HepG2 (cell line): ENCODE results near the gene GABBR2. TPM values are rescaled to one million over a fixed set of nuclear protein-coding genes. Genes with fewer than 3 reads are reported as not detected.

ENCODE experiments used
- ATAC-seq: fragments of 200-7000 bp; cut with Tn5 transposase; 3 replicates; pipeline ENCODE4 v1.9.1; 2020; ENCODE audit warnings: mild to moderate bottlenecking, moderate library complexity
- BruUV-seq: library from RNA; stranded (reverse); fragments of 400-500 nt; replicated peaks from 2 replicates; lab custom pipeline; 2021; lab: Mats Ljungman, UMichigan
- CTCF ChIA-PET: fragments of 300-600 bp; formaldehyde crosslinking; extraction: SDS; loops from one replicate; lab custom pipeline; 2021; ENCODE audit warnings: low total read pairs, inconsistent platforms, low intra/inter-chr PET ratio; lab: Yijun Ruan, JAX
- POLR2A ChIA-PET: fragments of 350-600 bp; sonication (Branson Sonifier 250); formaldehyde crosslinking; loops from one replicate; lab custom pipeline; 2020; ENCODE audit warnings: antibody characterized with exemption, inconsistent platforms; lab: Yijun Ruan, JAX
- DNase-seq: peaks from one replicate; pipeline ENCODE4 v3.0.0-alpha.2; 2015; ENCODE audit warnings: low spot score
- FAIRE-seq: peaks from 3 replicates; lab custom pipeline; 2011; peaks lifted over from hg19 to GRCh38; lab: Jason Lieb, UNC
- H2AFZ ChIP-seq: one replicate; pipeline ENCODE4 v1.6.1; 2011; ENCODE audit warnings: low read length, inconsistent platforms
- H3K27ac ChIP-seq: fragments of 300-600 bp; 3 replicates; pipeline ENCODE4 v1.8.0; 2011; ENCODE audit warnings: mixed run types, mild to moderate bottlenecking, mixed read lengths, low read length, inconsistent platforms; ENCODE audit not compliant: insufficient read depth; ENCODE audit errors: extremely low read length
- H3K27me3 ChIP-seq, 2 experiments: fragments of 200-600 bp in 1 of 2; 2 replicates in 1 of 2; 3 replicates in 1 of 2; pipeline versions ENCODE4 v1.6.0 to v1.8.0; 2011; ENCODE audit warnings: low read length in 2 of 2, mild to moderate bottlenecking in 2 of 2, moderate library complexity in 2 of 2, inconsistent platforms in 1 of 2; ENCODE audit not compliant: insufficient read depth in 2 of 2, control insufficient read depth in 1 of 2
- H3K36me3 ChIP-seq, 2 experiments: fragments of 200-600 bp in 1 of 2; replicated peaks in 1 of 2; 2 replicates in 1 of 2; 3 replicates in 1 of 2; pipeline versions ENCODE4 v1.5.1 to v1.8.0; 2011; ENCODE audit warnings: low read length in 2 of 2, inconsistent platforms in 1 of 2; ENCODE audit not compliant: insufficient read depth in 2 of 2, control insufficient read depth in 1 of 2
- H3K4me1 ChIP-seq: 2 replicates; pipeline ENCODE4 v1.5.1; 2012; ENCODE audit warnings: low read length, inconsistent platforms; ENCODE audit not compliant: insufficient read depth
- H3K4me2 ChIP-seq: 2 replicates; pipeline ENCODE4 v1.6.0; 2011; ENCODE audit warnings: low read depth, low read length, inconsistent platforms
- H3K4me3 ChIP-seq, 3 experiments: fragments of 200-600 bp in 1 of 3; sonication (generic), shearing (Covaris generic) in 1 of 3; replicated peaks in 1 of 3; 2 replicates each; pipeline ENCODE4 v1.5.1; 2011 to 2016; ENCODE audit warnings: low read length in 3 of 3, inconsistent platforms in 2 of 3, low read depth in 2 of 3, mild to moderate bottlenecking in 2 of 3, control low read depth in 1 of 3, mixed read lengths in 1 of 3; ENCODE audit not compliant: insufficient read depth in 1 of 3
- H3K79me2 ChIP-seq: one replicate; pipeline ENCODE4 v1.6.1; 2011; ENCODE audit warnings: low read length, inconsistent platforms; ENCODE audit not compliant: insufficient read depth
- H3K9ac ChIP-seq: 2 replicates; pipeline ENCODE4 v1.6.0; 2011; ENCODE audit warnings: mild to moderate bottlenecking, low read depth, low read length, inconsistent platforms; ENCODE audit not compliant: insufficient read depth
- H3K9me3 ChIP-seq: 2 replicates; pipeline ENCODE4 v1.5.1; 2012; ENCODE audit warnings: mild to moderate bottlenecking, low read length
- H4K20me1 ChIP-seq: 2 replicates; pipeline ENCODE4 v1.6.0; 2011; ENCODE audit warnings: inconsistent platforms, mild to moderate bottlenecking, low read length, moderate library complexity; ENCODE audit not compliant: insufficient read depth
- CC2D1A ChIP-seq: sonication (generic); formaldehyde crosslinking; IDR thresholded peaks from 2 replicates; pipeline ENCODE4 v1.8.1; 2023; ENCODE audit warnings: mild to moderate bottlenecking, missing genetic modification reagents
- JARID2 ChIP-seq: sonication (generic); formaldehyde crosslinking; IDR thresholded peaks from 2 replicates; pipeline ENCODE4 v1.8.1; 2023; ENCODE audit warnings: missing genetic modification reagents, inconsistent platforms; ENCODE audit not compliant: insufficient replicate concordance
- PHF8 ChIP-seq: sonication (generic); formaldehyde crosslinking; IDR thresholded peaks from 2 replicates; pipeline ENCODE4 v1.5.0; 2020; ENCODE audit warnings: missing genetic modification reagents
- PTBP1 ChIP-seq: fragments of 200-400 bp; formaldehyde crosslinking; IDR thresholded peaks from 2 replicates; pipeline ENCODE4 v1.6.1; 2018; ENCODE audit warnings: low read length, low read depth; ENCODE audit not compliant: poor library complexity, severe bottlenecking
- RBM39 ChIP-seq: fragments of 200-400 bp; formaldehyde crosslinking; IDR thresholded peaks from one replicate; pipeline ENCODE4 v1.6.1; 2018; ENCODE audit warnings: antibody characterized with exemption, mild to moderate bottlenecking, low read depth, low read length; ENCODE audit not compliant: poor library complexity, severe bottlenecking
- SRSF4 ChIP-seq: fragments of 200-400 bp; formaldehyde crosslinking; IDR thresholded peaks from one replicate; pipeline ENCODE4 v1.6.1; 2018; ENCODE audit warnings: mild to moderate bottlenecking, low read depth, low read length, moderate library complexity; ENCODE audit not compliant: poor library complexity, severe bottlenecking
- TOE1 ChIP-seq: sonication (generic); formaldehyde crosslinking; IDR thresholded peaks from 2 replicates; pipeline ENCODE4 v1.4.0; 2020; ENCODE audit warnings: mild to moderate bottlenecking, missing genetic modification reagents
- ZNF251 ChIP-seq: sonication (generic); formaldehyde crosslinking; IDR thresholded peaks from 2 replicates; pipeline ENCODE4 v1.9.0; 2021; ENCODE audit warnings: mild to moderate bottlenecking, missing genetic modification reagents
- ZNF543 ChIP-seq: sonication (generic); formaldehyde crosslinking; IDR thresholded peaks from 2 replicates; pipeline ENCODE4 v1.4.0; 2020; ENCODE audit warnings: mild to moderate bottlenecking, missing genetic modification reagents
- ZNF652 ChIP-seq: IDR thresholded peaks from 2 replicates; pipeline ENCODE4 v1.6.1; 2016; ENCODE audit warnings: low read depth, borderline replicate concordance
- WGBS: methylation state at CpG from one replicate; pipeline ENCODE4 v1.1.6; 2017; ENCODE audit warnings: low lambda C conversion rate; 5-methylcytosine and 5-hydroxymethylcytosine counted together
- in situ Hi-C: cut with HindIII; loops from 2 replicates; pipeline ENCODE4 v1.10.0; 2017; ENCODE audit warnings: low pct_unique_long_range_greater_than_20kb; ENCODE audit not compliant: extremely low pct_ligation_motif_present
- intact Hi-C: fragments of 100-400 bp; cut with micrococcal nuclease; formaldehyde crosslinking; loops from one replicate; pipeline ENCODE4 v1.10.0; 2022; ENCODE audit not compliant: unreplicated experiment
- polyA plus RNA-seq, 8 experiments: library from polyadenylated mRNA; depleted of rRNA in 3 of 8; stranded (reverse) in 7 of 8; unstranded in 1 of 8; fragments of >200 nt; fragmentation: Illumina TruSeq in 4 of 8; extraction: Trizol in 4 of 8; gene quantifications; 2 replicates each; pipeline versions ENCODE4 v1.2.1 to v1.2.3, GENCODE V29; 2011 to 2016; ENCODE audit warnings: low read depth in 4 of 8, missing spikeins in 1 of 8, mixed read lengths in 1 of 8; ENCODE audit not compliant: insufficient read depth in 1 of 8
- total RNA-seq, 5 experiments: library from RNA; depleted of rRNA; stranded (reverse); fragments of >200 nt; fragmentation: Illumina TruSeq; extraction: Trizol; gene quantifications; 2 replicates each; pipeline ENCODE4 v1.2.3, GENCODE V29; 2016; ENCODE audit warnings: low read depth in 1 of 5
- TF ChIP-seq, protein P1 (sequence below): sonication (generic); formaldehyde crosslinking; IDR thresholded peaks from 2 replicates; pipeline ENCODE4 v1.9.0; 2021; ENCODE audit warnings: missing genetic modification reagents, mild to moderate bottlenecking, borderline replicate concordance
- TF ChIP-seq, protein P2 (sequence below): sonication (generic); formaldehyde crosslinking; IDR thresholded peaks from 2 replicates; pipeline ENCODE4 v1.5.1; 2020; ENCODE audit warnings: missing genetic modification reagents, mild to moderate bottlenecking, borderline replicate concordance
- TF ChIP-seq, protein P3 (sequence below): sonication (generic); formaldehyde crosslinking; IDR thresholded peaks from 2 replicates; pipeline ENCODE4 v1.8.0; 2022; ENCODE audit warnings: mild to moderate bottlenecking, missing genetic modification reagents, moderate library complexity
- TF ChIP-seq, protein P4 (sequence below): sonication (generic); formaldehyde crosslinking; IDR thresholded peaks from 2 replicates; pipeline ENCODE4 v1.8.0; 2022; ENCODE audit warnings: mild to moderate bottlenecking, missing genetic modification reagents, moderate library complexity
- TF ChIP-seq, protein P5 (sequence below): IDR thresholded peaks from 2 replicates; pipeline ENCODE4 v1.6.1; 2016; ENCODE audit warnings: low read depth, borderline replicate concordance

The GABBR2 gene
- total and polyA plus RNA-seq, 2 of the 13 experiments (the other 11 are each of a cell fraction or from before 2014, with no cell fraction given) = 0.02 TPM; not detected in 1

DNA sequence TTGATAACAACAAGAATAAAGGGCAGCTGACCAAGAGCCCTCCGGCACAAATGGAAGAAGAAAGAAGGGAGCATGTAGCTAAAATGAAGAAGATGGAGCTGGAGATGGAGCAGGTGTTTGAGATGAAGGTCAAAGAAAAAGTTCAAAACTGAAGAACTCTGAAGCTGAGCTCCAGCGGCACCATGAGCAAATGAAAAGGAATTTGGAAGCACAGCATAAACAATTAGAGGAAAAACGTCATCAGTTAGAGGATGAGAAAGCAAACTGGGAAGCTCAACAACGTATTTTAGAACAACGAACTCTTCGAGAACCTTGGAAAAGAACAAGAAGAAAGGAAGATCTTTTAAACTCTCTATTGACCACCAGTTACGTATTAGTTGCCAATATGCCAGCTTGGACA, 100.9 kb downstream of the GABBR2 start:
- FAIRE-seq = no peak
- intact Hi-C loops (no loop called here), in situ Hi-C loops (no loop called here)
- ChIA-PET POLR2A (no interaction called here), CTCF (no interaction called here)
- Histone ChIP-seq H3K9ac (no peak overlapping the region), H3K27ac (no peak overlapping the region), H3K27me3 (no peaks in the 10 kb centered on the region), H3K79me2 (no peaks in the 10 kb centered on the region), H3K4me3 (no peak overlapping the region), H2AFZ (no peak overlapping the region), H3K4me1 (no peaks in the 10 kb centered on the region), H3K9me3 (no peaks in the 10 kb centered on the region), H3K36me3 (no peaks in the 10 kb centered on the region), H3K4me2 (no peak overlapping the region), H4K20me1 (0 out of 2 replicates have a peak, but pooled peaks cover 3% of the 10 kb centered on the region)
- no peak for ATAC-seq
- WGBS = 36% methylated on average over 7 of the region's 7 CpGs
- BruUV-seq = no TSS peak
- DNase-seq = no peak
- TF ChIP-seq, protein P1, sequence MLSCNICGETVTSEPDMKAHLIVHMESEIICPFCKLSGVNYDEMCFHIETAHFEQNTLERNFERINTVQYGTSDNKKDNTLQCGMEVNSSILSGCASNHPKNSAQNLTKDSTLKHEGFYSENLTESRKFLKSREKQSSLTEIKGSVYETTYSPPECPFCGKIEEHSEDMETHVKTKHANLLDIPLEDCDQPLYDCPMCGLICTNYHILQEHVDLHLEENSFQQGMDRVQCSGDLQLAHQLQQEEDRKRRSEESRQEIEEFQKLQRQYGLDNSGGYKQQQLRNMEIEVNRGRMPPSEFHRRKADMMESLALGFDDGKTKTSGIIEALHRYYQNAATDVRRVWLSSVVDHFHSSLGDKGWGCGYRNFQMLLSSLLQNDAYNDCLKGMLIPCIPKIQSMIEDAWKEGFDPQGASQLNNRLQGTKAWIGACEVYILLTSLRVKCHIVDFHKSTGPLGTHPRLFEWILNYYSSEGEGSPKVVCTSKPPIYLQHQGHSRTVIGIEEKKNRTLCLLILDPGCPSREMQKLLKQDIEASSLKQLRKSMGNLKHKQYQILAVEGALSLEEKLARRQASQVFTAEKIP (CRISPR knock-in tag) = no peak
- no peak for TF ChIP-seq PTBP1
- TF ChIP-seq TOE1 = no peak
- TF ChIP-seq, protein P2, sequence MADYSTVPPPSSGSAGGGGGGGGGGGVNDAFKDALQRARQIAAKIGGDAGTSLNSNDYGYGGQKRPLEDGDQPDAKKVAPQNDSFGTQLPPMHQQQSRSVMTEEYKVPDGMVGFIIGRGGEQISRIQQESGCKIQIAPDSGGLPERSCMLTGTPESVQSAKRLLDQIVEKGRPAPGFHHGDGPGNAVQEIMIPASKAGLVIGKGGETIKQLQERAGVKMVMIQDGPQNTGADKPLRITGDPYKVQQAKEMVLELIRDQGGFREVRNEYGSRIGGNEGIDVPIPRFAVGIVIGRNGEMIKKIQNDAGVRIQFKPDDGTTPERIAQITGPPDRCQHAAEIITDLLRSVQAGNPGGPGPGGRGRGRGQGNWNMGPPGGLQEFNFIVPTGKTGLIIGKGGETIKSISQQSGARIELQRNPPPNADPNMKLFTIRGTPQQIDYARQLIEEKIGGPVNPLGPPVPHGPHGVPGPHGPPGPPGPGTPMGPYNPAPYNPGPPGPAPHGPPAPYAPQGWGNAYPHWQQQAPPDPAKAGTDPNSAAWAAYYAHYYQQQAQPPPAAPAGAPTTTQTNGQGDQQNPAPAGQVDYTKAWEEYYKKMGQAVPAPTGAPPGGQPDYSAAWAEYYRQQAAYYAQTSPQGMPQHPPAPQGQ = no peak
- no peak for TF ChIP-seq ZNF251
- TF ChIP-seq, protein P3, sequence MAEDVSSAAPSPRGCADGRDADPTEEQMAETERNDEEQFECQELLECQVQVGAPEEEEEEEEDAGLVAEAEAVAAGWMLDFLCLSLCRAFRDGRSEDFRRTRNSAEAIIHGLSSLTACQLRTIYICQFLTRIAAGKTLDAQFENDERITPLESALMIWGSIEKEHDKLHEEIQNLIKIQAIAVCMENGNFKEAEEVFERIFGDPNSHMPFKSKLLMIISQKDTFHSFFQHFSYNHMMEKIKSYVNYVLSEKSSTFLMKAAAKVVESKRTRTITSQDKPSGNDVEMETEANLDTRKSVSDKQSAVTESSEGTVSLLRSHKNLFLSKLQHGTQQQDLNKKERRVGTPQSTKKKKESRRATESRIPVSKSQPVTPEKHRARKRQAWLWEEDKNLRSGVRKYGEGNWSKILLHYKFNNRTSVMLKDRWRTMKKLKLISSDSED (CRISPR knock-in tag) = no peak
- TF ChIP-seq SRSF4 = no peak
- TF ChIP-seq RBM39 = no peak
- TF ChIP-seq, protein P4, sequence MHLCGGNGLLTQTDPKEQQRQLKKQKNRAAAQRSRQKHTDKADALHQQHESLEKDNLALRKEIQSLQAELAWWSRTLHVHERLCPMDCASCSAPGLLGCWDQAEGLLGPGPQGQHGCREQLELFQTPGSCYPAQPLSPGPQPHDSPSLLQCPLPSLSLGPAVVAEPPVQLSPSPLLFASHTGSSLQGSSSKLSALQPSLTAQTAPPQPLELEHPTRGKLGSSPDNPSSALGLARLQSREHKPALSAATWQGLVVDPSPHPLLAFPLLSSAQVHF (CRISPR knock-in tag) = no peak
- TF ChIP-seq, protein P5, sequence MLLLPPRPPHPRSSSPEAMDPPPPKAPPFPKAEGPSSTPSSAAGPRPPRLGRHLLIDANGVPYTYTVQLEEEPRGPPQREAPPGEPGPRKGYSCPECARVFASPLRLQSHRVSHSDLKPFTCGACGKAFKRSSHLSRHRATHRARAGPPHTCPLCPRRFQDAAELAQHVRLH = no peak
- TF ChIP-seq JARID2 (CRISPR knock-in tag) = no peak
- no peak for TF ChIP-seq PHF8
- TF ChIP-seq ZNF652 (CRISPR knock-in tag) = no peak
- TF ChIP-seq ZNF543 = no peak
- no peak for TF ChIP-seq CC2D1A
